GM18526 (cell line): ENCODE data around the gene ARL5B.

Source experiments
- POLR2A ChIP-seq: IDR thresholded peaks from 3 replicates; pipeline ENCODE4 v1.6.1; 2011; ENCODE audit not compliant: insufficient read length; ENCODE audit errors: extremely low read depth

ARL5B gene

GRCh38 chr10:18656724-18657123 is 2.5 kb upstream of the ARL5B start:
- TF ChIP-seq POLR2A: no peak

GRCh38 chr10:18658271-18659124 is 733 bp upstream of the ARL5B start:
- peak; percentile 12 for TF ChIP-seq POLR2A

- TF ChIP-seq POLR2A: no peak
These were observed 746 bp downstream of the ARL5B start for GRCh38 chr10:18659819-18660535.

GRCh38 chr10:18660816-18661431 is 1.7 kb downstream of the ARL5B start:
- no peak for TF ChIP-seq POLR2A

- TF ChIP-seq POLR2A: no peak
These were observed 5.7 kb downstream of the ARL5B start for GRCh38 chr10:18664841-18665478.

GRCh38 chr10:18665815-18666558 is 6.8 kb downstream of the ARL5B start:
- no peak for TF ChIP-seq POLR2A

- no peak for TF ChIP-seq POLR2A
These were observed 7.6 kb downstream of the ARL5B start for GRCh38 chr10:18666810-18667209.

- no peak for TF ChIP-seq POLR2A
These were observed 8.8 kb downstream of the ARL5B start for GRCh38 chr10:18668026-18668425.

- TF ChIP-seq POLR2A: no peak
These were observed 16.0 kb downstream of the ARL5B start for GRCh38 chr10:18675086-18675801.

- TF ChIP-seq POLR2A: no peak
These were observed 21.5 kb downstream of the ARL5B start for GRCh38 chr10:18680754-18681153.

GRCh38 chr10:18681366-18681765 is 22.1 kb downstream of the ARL5B start:
- no peak for TF ChIP-seq POLR2A

GRCh38 chr10:18681971-18682411 is 22.8 kb downstream of the ARL5B start:
- no peak for TF ChIP-seq POLR2A

GRCh38 chr10:18683427-18683826 is 24.2 kb downstream of the ARL5B start:
- no peak for TF ChIP-seq POLR2A

- no peak for TF ChIP-seq POLR2A
These were observed 25.2 kb downstream of the ARL5B start for GRCh38 chr10:18684416-18684815.

GRCh38 chr10:18684953-18685352 is 25.7 kb downstream of the ARL5B start:
- no peak for TF ChIP-seq POLR2A

GRCh38 chr10:18685555-18685954 is 26.3 kb downstream of the ARL5B start:
- no peak for TF ChIP-seq POLR2A
